ENCODE measurements around the gene CERS6. TPM values are rescaled to one million over a fixed set of nuclear protein-coding genes. Genes with fewer than 3 reads are reported as not detected.

Gene CERS6
- total and polyA plus RNA-seq, 4 donors = 4.3 to 25.8 (median 13.6) TPM

DNA sequence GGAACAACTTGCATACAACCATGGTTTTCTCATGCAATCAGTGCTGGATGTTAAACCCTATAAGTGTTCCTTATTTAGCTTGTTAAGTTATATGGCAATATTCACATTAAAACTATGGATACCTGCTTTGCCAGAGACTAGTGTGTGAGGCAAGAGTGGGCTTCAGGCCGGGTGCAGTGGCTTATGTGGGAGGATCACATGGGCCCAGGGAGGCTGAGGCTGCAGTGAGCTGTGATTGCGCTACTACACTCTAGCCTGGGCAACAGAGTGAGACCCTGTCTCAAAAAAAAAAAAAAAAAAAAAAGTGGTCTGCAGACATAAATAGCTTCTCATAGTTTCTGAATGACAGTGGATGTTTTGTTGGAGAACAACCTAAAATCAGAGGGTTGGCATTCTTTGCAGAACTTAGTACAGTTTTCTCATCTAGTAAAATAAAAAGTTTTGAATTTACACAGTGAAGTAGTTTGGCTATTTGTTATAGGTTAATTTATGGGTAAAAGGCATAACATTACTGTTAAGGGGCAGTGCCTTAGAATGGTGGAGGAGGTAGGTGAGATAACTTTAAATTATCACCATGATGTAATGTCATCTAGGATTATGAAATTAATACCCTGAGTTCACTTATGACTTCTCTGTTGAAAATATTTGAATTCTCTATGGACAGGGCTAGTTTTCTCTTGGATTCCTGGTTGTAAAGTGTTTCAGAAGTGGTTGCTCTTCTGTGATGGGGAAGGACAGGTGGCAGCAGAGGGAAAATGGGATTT is 5.3 kb downstream of the CERS6 start:
- DNase-seq (no peak), ATAC-seq (ENCODE audit: insufficient read depth, low FRiP score) (no peak)
- H3K4me3 ChIP-seq = no peak overlapping the region
- TF ChIP-seq, protein P1, sequence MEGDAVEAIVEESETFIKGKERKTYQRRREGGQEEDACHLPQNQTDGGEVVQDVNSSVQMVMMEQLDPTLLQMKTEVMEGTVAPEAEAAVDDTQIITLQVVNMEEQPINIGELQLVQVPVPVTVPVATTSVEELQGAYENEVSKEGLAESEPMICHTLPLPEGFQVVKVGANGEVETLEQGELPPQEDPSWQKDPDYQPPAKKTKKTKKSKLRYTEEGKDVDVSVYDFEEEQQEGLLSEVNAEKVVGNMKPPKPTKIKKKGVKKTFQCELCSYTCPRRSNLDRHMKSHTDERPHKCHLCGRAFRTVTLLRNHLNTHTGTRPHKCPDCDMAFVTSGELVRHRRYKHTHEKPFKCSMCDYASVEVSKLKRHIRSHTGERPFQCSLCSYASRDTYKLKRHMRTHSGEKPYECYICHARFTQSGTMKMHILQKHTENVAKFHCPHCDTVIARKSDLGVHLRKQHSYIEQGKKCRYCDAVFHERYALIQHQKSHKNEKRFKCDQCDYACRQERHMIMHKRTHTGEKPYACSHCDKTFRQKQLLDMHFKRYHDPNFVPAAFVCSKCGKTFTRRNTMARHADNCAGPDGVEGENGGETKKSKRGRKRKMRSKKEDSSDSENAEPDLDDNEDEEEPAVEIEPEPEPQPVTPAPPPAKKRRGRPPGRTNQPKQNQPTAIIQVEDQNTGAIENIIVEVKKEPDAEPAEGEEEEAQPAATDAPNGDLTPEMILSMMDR (IDR thresholded peaks at IDR 0.05; ENCODE audit: control extremely low read depth, extremely low read depth) = no peak
- no peak overlapping the region for H3K27ac ChIP-seq (ENCODE audit: low read depth in 1 of 2, low read length in 1 of 2)
- H3K9ac ChIP-seq (ENCODE audit: insufficient read depth in 1 of 2, low read length in 2 of 2) = no peak overlapping the region
- no peaks in the 10 kb centered on the region for H3K9me3 ChIP-seq (ENCODE audit: control insufficient read depth in 4 of 4, insufficient read depth in 3 of 4, low read length in 3 of 4)
- H3K4me1 ChIP-seq (ENCODE audit: control insufficient read depth in 5 of 5, insufficient read depth in 5 of 5, low read length in 5 of 5) = peaks cover 0 to 23% (median 5%) of the 10 kb centered on the region in 5 donors
- no peaks in the 10 kb centered on the region for H3K27me3 ChIP-seq (ENCODE audit: control insufficient read depth in 3 of 3, insufficient read depth in 3 of 3, low read length in 2 of 3)
- WGBS, 2 donors = 53 to 79% methylated on average over 2 of the region's 2 CpGs
- H3K36me3 ChIP-seq (ENCODE audit: control insufficient read depth in 4 of 4, insufficient read depth in 4 of 4, low read length in 4 of 4) = no peaks in the 10 kb centered on the region

GRCh38 chr2:168461942-168462331 is 5.9 kb downstream of the CERS6 start:
- ATAC-seq (ENCODE audit: insufficient read depth, low FRiP score) (no peak), DNase-seq (no peak)
- H3K4me1 ChIP-seq (ENCODE audit: control insufficient read depth in 5 of 5, insufficient read depth in 5 of 5, low read length in 5 of 5) = peaks cover 2 to 29% (median 9%) of the 10 kb centered on the region in 5 donors
- TF ChIP-seq, protein P1 (IDR thresholded peaks at IDR 0.05; ENCODE audit: control extremely low read depth, extremely low read depth) = no peak
- H3K27ac ChIP-seq (ENCODE audit: low read depth in 1 of 2, low read length in 1 of 2) = no peak overlapping the region
- no peak overlapping the region for H3K9ac ChIP-seq (ENCODE audit: insufficient read depth in 1 of 2, low read length in 2 of 2)
- H3K4me3 ChIP-seq = no peak overlapping the region
- no peaks in the 10 kb centered on the region for H3K27me3 ChIP-seq (ENCODE audit: control insufficient read depth in 3 of 3, insufficient read depth in 3 of 3, low read length in 2 of 3)
- WGBS, 2 donors = 91 to 98% methylated on average over 2 of the region's 2 CpGs
- H3K36me3 ChIP-seq (ENCODE audit: control insufficient read depth in 4 of 4, insufficient read depth in 4 of 4, low read length in 4 of 4) = no peaks in the 10 kb centered on the region
- H3K9me3 ChIP-seq (ENCODE audit: control insufficient read depth in 4 of 4, insufficient read depth in 3 of 4, low read length in 3 of 4) = no peaks in the 10 kb centered on the region

DNA sequence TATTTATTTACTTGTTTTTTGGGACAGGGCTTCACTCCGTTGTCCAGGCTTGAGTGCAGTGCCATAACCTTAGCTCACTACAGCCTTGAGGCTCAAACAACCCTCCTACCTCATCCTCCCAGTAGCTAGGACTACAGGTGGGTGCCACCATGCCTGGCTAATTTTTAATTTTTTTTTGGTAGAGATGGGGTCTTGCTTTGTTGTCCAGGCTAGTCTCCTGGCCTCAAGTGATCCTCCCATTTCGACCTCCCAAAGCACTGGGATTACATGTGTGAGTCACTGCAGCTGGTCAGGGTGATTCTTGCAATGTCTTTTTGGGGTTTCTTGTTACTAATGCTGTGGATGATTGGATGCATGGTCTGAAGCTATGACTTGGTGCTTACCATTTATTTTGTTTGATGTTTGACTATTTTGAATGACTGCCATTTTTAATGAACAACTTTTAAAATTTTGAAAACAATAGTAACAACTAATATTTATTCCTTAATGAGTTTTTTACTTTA is 6.5 kb downstream of the CERS6 start:
- 95 to 96% methylated on average over 2 of the region's 2 CpGs for WGBS, 2 donors
- TF ChIP-seq, protein P1 (IDR thresholded peaks at IDR 0.05; ENCODE audit: control extremely low read depth, extremely low read depth) = no peak
- no peak overlapping the region for H3K9ac ChIP-seq (ENCODE audit: insufficient read depth in 1 of 2, low read length in 2 of 2)
- H3K9me3 ChIP-seq (ENCODE audit: control insufficient read depth in 4 of 4, insufficient read depth in 3 of 4, low read length in 3 of 4) = no peaks in the 10 kb centered on the region
- no peak for DNase-seq
- no peak overlapping the region for H3K27ac ChIP-seq (ENCODE audit: low read depth in 1 of 2, low read length in 1 of 2)
- no peaks in the 10 kb centered on the region for H3K27me3 ChIP-seq (ENCODE audit: control insufficient read depth in 3 of 3, insufficient read depth in 3 of 3, low read length in 2 of 3)
- no peak overlapping the region for H3K4me3 ChIP-seq
- no peaks in the 10 kb centered on the region for H3K36me3 ChIP-seq (ENCODE audit: control insufficient read depth in 4 of 4, insufficient read depth in 4 of 4, low read length in 4 of 4)
- H3K4me1 ChIP-seq (ENCODE audit: control insufficient read depth in 5 of 5, insufficient read depth in 5 of 5, low read length in 5 of 5) = peaks cover 2 to 32% (median 12%) of the 10 kb centered on the region in 5 donors
- ATAC-seq (ENCODE audit: insufficient read depth, low FRiP score) = no peak

Data from lung (tissue), 12 donors.